ENCODE data around the gene PSENEN.

The PSENEN gene

GRCh38 chr19:35720648-35721047 lies 24.8 kb upstream of the PSENEN start (continued):
- TF ChIP-seq TSHZ2 (CRISPR knock-in tag; IDR thresholded peaks at IDR 0.05), result no peak
- no peak for TF ChIP-seq SNAI2 (CRISPR knock-in tag; IDR thresholded peaks at IDR 0.05)
- TF ChIP-seq CSDC2 (CRISPR knock-in tag; IDR thresholded peaks at IDR 0.05), result no peak
- no peak for TF ChIP-seq RARB (CRISPR knock-in tag; IDR thresholded peaks at IDR 0.05)
- TF ChIP-seq ZFP30 (CRISPR knock-in tag; IDR thresholded peaks at IDR 0.05), result no peak
- TF ChIP-seq ZNF70 (CRISPR knock-in tag; IDR thresholded peaks at IDR 0.05), result no peak
- TF ChIP-seq CSRNP3 (CRISPR knock-in tag; IDR thresholded peaks at IDR 0.05), result no peak
- TF ChIP-seq ZFP3 (CRISPR knock-in tag; IDR thresholded peaks at IDR 0.05), result no peak

GRCh38 chr19:35721374-35721773 lies 24.1 kb upstream of the PSENEN start:
- no peak for ATAC-seq

GRCh38 chr19:35722461-35722860 lies 23.0 kb upstream of the PSENEN start:
- ATAC-seq, result no peak
- TF ChIP-seq CSRNP3 (CRISPR knock-in tag; IDR thresholded peaks at IDR 0.05) (no peak), POU6F1 (CRISPR knock-in tag; IDR thresholded peaks at IDR 0.05; ENCODE audit: borderline replicate concordance, low read depth) (no peak), ZNF70 (CRISPR knock-in tag; IDR thresholded peaks at IDR 0.05) (no peak), TOX (CRISPR knock-in tag; IDR thresholded peaks at IDR 0.05; ENCODE audit: borderline replicate concordance) (no peak), ZNF8 (CRISPR knock-in tag; IDR thresholded peaks at IDR 0.05) (no peak), BACH2 (CRISPR knock-in tag; IDR thresholded peaks at IDR 0.05; ENCODE audit: borderline replicate concordance) (no peak), PATZ1 (CRISPR knock-in tag; IDR thresholded peaks at IDR 0.05; ENCODE audit: borderline replicate concordance) (no peak), TCF4 (CRISPR knock-in tag; IDR thresholded peaks at IDR 0.05; ENCODE audit: borderline replicate concordance) (no peak), ZNF565 (CRISPR knock-in tag; conservative IDR thresholded peaks at IDR 0.05; ENCODE audit: low read depth) (no peak), ZC3H10 (CRISPR knock-in tag; IDR thresholded peaks at IDR 0.05) (no peak), PPARA (CRISPR knock-in tag; IDR thresholded peaks at IDR 0.05; ENCODE audit: borderline replicate concordance) (no peak), CREB5 (CRISPR knock-in tag; IDR thresholded peaks at IDR 0.05; ENCODE audit: low read depth) (no peak)

More at GRCh38 chr19:35721374-35721773, 24.1 kb upstream of the PSENEN start:
- TF ChIP-seq ZNF70 (CRISPR knock-in tag; IDR thresholded peaks at IDR 0.05) (no peak), GLIS3 (CRISPR knock-in tag; IDR thresholded peaks at IDR 0.05) (no peak), ZFP3 (CRISPR knock-in tag; IDR thresholded peaks at IDR 0.05) (no peak), POU6F1 (CRISPR knock-in tag; IDR thresholded peaks at IDR 0.05; ENCODE audit: borderline replicate concordance, low read depth) (no peak), BACH2 (CRISPR knock-in tag; IDR thresholded peaks at IDR 0.05; ENCODE audit: borderline replicate concordance) (no peak)

All from SK-N-SH treated with all-trans-retinoic acid at 6 μM for 48 hours (cell line).